Right atrium auricular region (tissue), 2 donors: ENCODE data around the gene SUCLG2. TPM values are rescaled to one million over a fixed set of nuclear protein-coding genes. Genes with fewer than 3 reads are reported as not detected.

Source experiments
- DNase-seq: peaks from one replicate; pipeline ENCODE4 v3.0.0-alpha.2; 2019; ENCODE audit warnings: low spot score
- H3K27ac ChIP-seq, 2 donors: fragments of 200-600 bp; sonication (generic); 1 replicate in 1 of 2; 2 replicates in 1 of 2; pipeline ENCODE4 v1.5.1; 2016 to 2019
- H3K27me3 ChIP-seq, 2 donors: fragments of 200-600 bp; sonication (generic); one replicate each; pipeline versions ENCODE4 v1.5.1 to v1.6.0; 2017 to 2019
- H3K36me3 ChIP-seq: fragments of 200-600 bp; sonication (generic); one replicate; pipeline ENCODE4 v1.5.1; 2016
- H3K4me1 ChIP-seq, 2 donors: fragments of 200-600 bp; sonication (generic); one replicate each; pipeline versions ENCODE4 v1.5.1 to v1.6.0; 2017 to 2019
- H3K4me3 ChIP-seq, 2 donors: fragments of 200-600 bp; sonication (generic); 1 replicate in 1 of 2; 2 replicates in 1 of 2; pipeline ENCODE4 v1.5.1; 2017 to 2019; ENCODE audit warnings: mild to moderate bottlenecking in 1 of 2, moderate library complexity in 1 of 2
- H3K9me3 ChIP-seq, 2 donors: fragments of 200-600 bp; sonication (generic); one replicate each; pipeline ENCODE4 v1.5.1; 2019
- CTCF ChIP-seq, 2 donors: fragments of 200-600 bp; sonication (generic); IDR thresholded peaks; one replicate each; pipeline ENCODE4 v1.5.1; 2019; ENCODE audit warnings: antibody characterized with exemption in 2 of 2
- total RNA-seq, 2 donors: library from RNA; depleted of rRNA; stranded (reverse); fragments of >200 nt; gene quantifications; one replicate each; pipeline ENCODE4 v1.1.0, GENCODE V29; 2016

The SUCLG2 gene
- total RNA-seq, 2 donors from 2014 or later: 39.0 to 81.5 TPM

DNA sequence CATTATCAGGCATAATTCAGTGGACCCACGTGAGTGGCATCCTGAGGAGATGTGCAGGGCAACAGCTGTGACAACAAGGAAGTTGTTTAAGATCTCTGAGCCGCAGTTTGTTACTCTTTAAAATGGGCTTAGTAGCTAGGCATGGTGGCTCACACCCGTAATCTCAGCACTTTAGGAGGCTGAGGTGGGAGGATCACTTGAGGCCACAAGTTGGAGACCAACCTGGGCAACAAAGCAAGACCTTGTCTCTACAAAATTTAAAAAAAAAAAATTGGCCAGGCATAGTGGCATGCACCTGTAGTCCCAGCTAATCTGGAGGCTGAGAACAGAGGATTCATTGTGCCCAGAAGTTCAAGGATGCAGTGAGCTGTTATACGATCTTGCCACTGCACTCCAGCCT lies 12.2 kb downstream of the SUCLG2 start:
- no peaks in the 10 kb centered on the region for H3K36me3 ChIP-seq
- no peaks in the 10 kb centered on the region for H3K27me3 ChIP-seq
- H3K4me3 ChIP-seq: no peak overlapping the region
- TF ChIP-seq CTCF (IDR thresholded peaks at IDR 0.05): no peak
- peaks cover 0 to 8% of the 10 kb centered on the region in 2 donors for H3K4me1 ChIP-seq
- H3K9me3 ChIP-seq: no peaks in the 10 kb centered on the region
- H3K27ac ChIP-seq: no peak overlapping the region
- no peak for DNase-seq

DNA sequence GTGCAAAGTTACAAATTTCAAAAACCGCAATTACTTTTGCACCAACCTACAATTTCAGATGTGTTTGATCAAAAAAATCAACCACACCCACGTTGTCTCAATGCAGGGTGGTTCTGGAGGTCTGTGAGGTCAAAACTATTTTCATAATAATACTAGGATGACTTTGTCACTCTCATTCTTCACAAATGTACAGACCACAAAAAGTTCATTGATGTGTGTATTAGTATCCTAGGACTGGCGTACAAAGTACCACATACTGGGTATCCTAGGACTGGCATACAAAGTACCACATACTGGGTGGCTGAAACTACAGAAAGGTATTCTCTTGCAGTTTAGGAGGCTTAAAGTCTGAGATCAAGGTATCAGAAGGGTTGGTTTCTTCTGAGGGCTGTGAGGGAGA lies 13.0 kb downstream of the SUCLG2 start:
- Histone ChIP-seq H3K27ac (no peak overlapping the region), H3K36me3 (no peaks in the 10 kb centered on the region), H3K9me3 (no peaks in the 10 kb centered on the region), H3K4me1 (peaks cover 0 to under 1% of the 10 kb centered on the region in 2 donors), H3K4me3 (no peak overlapping the region), H3K27me3 (no peaks in the 10 kb centered on the region)
- DNase-seq: no peak
- TF ChIP-seq CTCF (IDR thresholded peaks at IDR 0.05): no peak

DNA sequence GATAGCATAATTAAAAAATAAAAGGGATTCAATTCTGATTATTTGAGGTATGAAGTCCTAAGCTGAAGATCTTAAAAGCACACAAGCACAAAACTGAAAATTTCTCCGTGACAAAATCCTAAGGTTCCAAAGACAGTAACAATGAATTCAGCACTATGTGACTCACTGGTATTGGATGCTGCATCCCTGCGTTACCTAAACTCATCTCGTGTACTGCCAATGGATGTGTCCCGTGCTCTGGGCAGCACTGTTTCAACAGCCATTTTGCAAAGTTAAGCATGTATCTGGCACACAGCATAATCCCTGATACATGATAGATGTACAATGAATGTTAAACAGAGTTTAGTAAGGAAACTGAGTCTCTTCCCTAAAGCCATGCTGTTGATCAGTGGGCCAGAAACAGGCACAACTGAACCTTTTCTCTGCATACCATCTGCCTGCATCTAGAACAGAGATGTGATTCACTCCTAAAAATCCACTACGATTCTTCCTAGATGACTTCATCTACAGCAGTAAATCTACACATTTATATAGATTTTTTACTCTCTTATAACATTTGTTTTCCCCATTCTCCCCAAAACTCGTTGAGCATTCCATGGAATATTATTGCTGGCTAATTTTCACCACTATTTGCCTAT lies 14.3 kb downstream of the SUCLG2 start:
- Histone ChIP-seq H3K36me3 (no peaks in the 10 kb centered on the region), H3K4me1 (peaks cover 0 to 11% of the 10 kb centered on the region in 2 donors), H3K27me3 (no peaks in the 10 kb centered on the region), H3K4me3 (no peak overlapping the region), H3K9me3 (no peaks in the 10 kb centered on the region), H3K27ac (no peak overlapping the region)
- no peak for TF ChIP-seq CTCF (IDR thresholded peaks at IDR 0.05)
- DNase-seq: no peak

DNA sequence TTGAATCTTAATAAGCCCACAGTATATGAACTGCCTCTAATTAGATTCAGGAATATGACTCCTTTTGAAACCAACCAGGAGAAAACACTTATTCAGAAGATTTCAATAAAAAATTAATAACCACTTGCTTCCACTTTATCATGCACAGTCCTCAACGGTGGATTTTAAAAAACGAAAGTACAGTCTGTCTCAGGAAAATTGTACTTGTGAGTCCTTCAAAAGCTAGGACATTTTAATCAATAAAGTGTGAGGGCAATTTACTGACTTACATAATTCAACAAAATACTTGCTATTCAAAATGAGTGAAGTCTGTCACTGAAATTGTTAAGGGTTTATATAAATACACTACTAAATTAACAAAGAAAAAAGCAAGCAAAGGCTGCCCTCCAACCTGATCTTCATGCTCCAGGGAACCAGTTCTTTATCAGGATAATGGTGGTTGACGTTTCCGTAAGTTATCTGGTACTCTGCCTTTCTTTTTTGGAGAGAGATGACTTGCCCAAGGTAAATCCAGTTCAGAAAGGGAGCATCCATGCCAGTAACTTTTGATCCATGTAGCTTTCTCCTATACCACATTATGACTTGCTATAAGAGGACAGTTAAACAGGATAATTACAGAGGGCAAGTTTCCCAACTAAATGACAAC lies 17.0 kb downstream of the SUCLG2 start:
- Histone ChIP-seq H3K4me1 (peaks cover 0 to 16% of the 10 kb centered on the region in 2 donors), H3K4me3 (no peak overlapping the region), H3K9me3 (no peaks in the 10 kb centered on the region), H3K27me3 (no peaks in the 10 kb centered on the region), H3K36me3 (no peaks in the 10 kb centered on the region), H3K27ac (no peak overlapping the region)
- no peak for TF ChIP-seq CTCF (IDR thresholded peaks at IDR 0.05)
- no peak for DNase-seq

- no peak overlapping the region for H3K4me3 ChIP-seq
- peaks cover 0 to 16% of the 10 kb centered on the region in 2 donors for H3K4me1 ChIP-seq
- TF ChIP-seq CTCF (IDR thresholded peaks at IDR 0.05): no peak
- DNase-seq: no peak
- H3K36me3 ChIP-seq: no peaks in the 10 kb centered on the region
- no peaks in the 10 kb centered on the region for H3K27me3 ChIP-seq
- H3K9me3 ChIP-seq: no peaks in the 10 kb centered on the region
- no peak overlapping the region for H3K27ac ChIP-seq
These were observed 18.6 kb downstream of the SUCLG2 start for GRCh38 chr3:67635806-67636205.
